Spleen (tissue), 7 donors: Measurements from ENCODE around the gene CCL4.

Experiments
- POLR2A ChIP-seq, 3 donors: fragments of 450-650 bp; IDR thresholded peaks; one replicate each; pipeline ENCODE4 v1.5.1; 2017; ENCODE audit warnings: antibody characterized with exemption in 3 of 3, mild to moderate bottlenecking in 1 of 3
- TF ChIP-seq, protein P1 (sequence below), 11 experiments: fragments of 200-600 bp in 7 of 11; fragments of 450-650 bp in 4 of 11; sonication (generic) in 4 of 11; IDR thresholded peaks in 8 of 11; conservative IDR thresholded peaks in 3 of 11; 1 replicate in 7 of 11; 2 replicates in 4 of 11; pipeline versions ENCODE4 v1.4.0 to v1.8.0; 2016 to 2021; ENCODE audit warnings: antibody characterized with exemption in 11 of 11, inconsistent platforms in 4 of 11, mild to moderate bottlenecking in 1 of 11
- donor health status: DM: no; HTN: no; CAD: no; lungs with moderate emphysema.
- donor health status: DM: no; HTN: no; CAD: no.
- donor health status: DM: no; HTN: no; CAD: no.

DNA sequence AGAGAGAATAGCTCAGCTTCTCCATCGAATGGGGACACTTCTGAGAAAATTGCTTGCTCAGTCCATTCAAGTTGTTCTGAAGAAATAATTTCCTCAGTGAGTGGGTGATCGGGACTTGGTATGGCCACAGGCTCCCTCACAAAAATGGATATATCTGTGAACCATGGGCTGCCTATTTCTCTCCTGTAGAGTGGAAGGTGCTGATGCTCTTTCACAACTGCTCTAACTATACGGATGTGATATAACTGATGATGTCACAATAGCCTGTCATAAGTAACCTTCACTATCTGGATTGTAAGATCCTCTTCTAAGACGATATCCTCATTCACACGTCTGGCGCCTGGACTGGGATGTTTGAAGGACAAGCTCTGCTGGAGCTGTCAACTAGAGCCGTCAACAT is 44.2 kb upstream of the CCL4 start:
- TF ChIP-seq, protein P1, sequence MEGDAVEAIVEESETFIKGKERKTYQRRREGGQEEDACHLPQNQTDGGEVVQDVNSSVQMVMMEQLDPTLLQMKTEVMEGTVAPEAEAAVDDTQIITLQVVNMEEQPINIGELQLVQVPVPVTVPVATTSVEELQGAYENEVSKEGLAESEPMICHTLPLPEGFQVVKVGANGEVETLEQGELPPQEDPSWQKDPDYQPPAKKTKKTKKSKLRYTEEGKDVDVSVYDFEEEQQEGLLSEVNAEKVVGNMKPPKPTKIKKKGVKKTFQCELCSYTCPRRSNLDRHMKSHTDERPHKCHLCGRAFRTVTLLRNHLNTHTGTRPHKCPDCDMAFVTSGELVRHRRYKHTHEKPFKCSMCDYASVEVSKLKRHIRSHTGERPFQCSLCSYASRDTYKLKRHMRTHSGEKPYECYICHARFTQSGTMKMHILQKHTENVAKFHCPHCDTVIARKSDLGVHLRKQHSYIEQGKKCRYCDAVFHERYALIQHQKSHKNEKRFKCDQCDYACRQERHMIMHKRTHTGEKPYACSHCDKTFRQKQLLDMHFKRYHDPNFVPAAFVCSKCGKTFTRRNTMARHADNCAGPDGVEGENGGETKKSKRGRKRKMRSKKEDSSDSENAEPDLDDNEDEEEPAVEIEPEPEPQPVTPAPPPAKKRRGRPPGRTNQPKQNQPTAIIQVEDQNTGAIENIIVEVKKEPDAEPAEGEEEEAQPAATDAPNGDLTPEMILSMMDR (IDR thresholded peaks at IDR 0.05 in 8 of 11, conservative IDR thresholded peaks at IDR 0.05 in 3 of 11): no peak
- no peak for TF ChIP-seq POLR2A (IDR thresholded peaks at IDR 0.05)
